ENCODE results near the gene MAMSTR.
A peak's percentile ranks its signal among the peaks of the same experiment; 100 is the strongest.
"Not testable (repeated sequence)": the region's sequence is repeated elsewhere in the genome, so short reads cannot be mapped to it uniquely, and the experiment has no call there.

The MAMSTR gene

GRCh38 chr19:48695743-48696352 is 23.7 kb downstream of the MAMSTR start, which contains the start of gene FUT2:
Gene FUT2, plus strand, starts transcription at chr19:48695971. Its CDS starts 6,986 bp downstream, at chr19:48702957.
- Mint-ChIP-seq H3K27ac (no peak within 1 kb of the TSS), H3K27me3 (ENCODE audit: low read depth, poor library complexity) (peaks cover 62% of the 10 kb centered on the region), H3K9me3 (peaks cover 7% of the 10 kb centered on the region), H3K4me3 (peak within 1 kb of the TSS; percentile 80), H3K4me1 (peaks cover 25% of the 10 kb centered on the region), H3K36me3 (ENCODE audit: low read depth) (peaks cover 13% of the 10 kb centered on the region)
- TF ChIP-seq CTCF (IDR thresholded peaks at IDR 0.05) = no peak
- DNase-seq = no peak

GRCh38 chr19:48693629-48694028 is 25.9 kb downstream of the MAMSTR start:
- H3K27ac Mint-ChIP-seq; H3K4me3 Mint-ChIP-seq; DNase-seq; H3K9me3 Mint-ChIP-seq; H3K36me3 Mint-ChIP-seq (ENCODE audit: low read depth): not testable (repeated sequence)
- Mint-ChIP-seq H3K27me3 (ENCODE audit: low read depth, poor library complexity) (peaks cover 54% of the 10 kb centered on the region), H3K4me1 (peaks cover 22% of the 10 kb centered on the region)

- DNase-seq = no peak
- H3K36me3 Mint-ChIP-seq (ENCODE audit: low read depth) = peaks cover 5% of the 10 kb centered on the region
- H3K4me1 Mint-ChIP-seq = peaks cover 13% of the 10 kb centered on the region
- H3K9me3 Mint-ChIP-seq = peaks cover under 1% of the 10 kb centered on the region
- no peak overlapping the region for H3K27ac Mint-ChIP-seq
- no peak overlapping the region for H3K4me3 Mint-ChIP-seq
- peaks cover 17% of the 10 kb centered on the region for H3K27me3 Mint-ChIP-seq (ENCODE audit: low read depth, poor library complexity)
- no peak for TF ChIP-seq CTCF (IDR thresholded peaks at IDR 0.05)
Observed at GRCh38 chr19:48689449-48689848, 30.1 kb downstream of the MAMSTR start.

- no peak for DNase-seq
- Mint-ChIP-seq H3K4me1 (peaks cover 9% of the 10 kb centered on the region), H3K27ac (no peak overlapping the region), H3K9me3 (no peaks in the 10 kb centered on the region), H3K27me3 (ENCODE audit: low read depth, poor library complexity) (peaks cover 5% of the 10 kb centered on the region), H3K36me3 (ENCODE audit: low read depth) (no peaks in the 10 kb centered on the region), H3K4me3 (no peak overlapping the region)
- no peak for TF ChIP-seq CTCF (IDR thresholded peaks at IDR 0.05)
Observed at GRCh38 chr19:48687776-48688175, 31.7 kb downstream of the MAMSTR start.

- not testable (repeated sequence) for H3K4me3 Mint-ChIP-seq; DNase-seq; H3K27me3 Mint-ChIP-seq (ENCODE audit: low read depth, poor library complexity); H3K27ac Mint-ChIP-seq; H3K4me1 Mint-ChIP-seq; H3K36me3 Mint-ChIP-seq (ENCODE audit: low read depth); H3K9me3 Mint-ChIP-seq
Observed at GRCh38 chr19:48686637-48687036, 32.9 kb downstream of the MAMSTR start.

GRCh38 chr19:48686088-48686487 is 33.4 kb downstream of the MAMSTR start:
- no peak for TF ChIP-seq CTCF (IDR thresholded peaks at IDR 0.05)
- H3K9me3 Mint-ChIP-seq = no peaks in the 10 kb centered on the region
- H3K4me1 Mint-ChIP-seq = peaks cover 9% of the 10 kb centered on the region
- H3K27me3 Mint-ChIP-seq (ENCODE audit: low read depth, poor library complexity) = peaks cover 9% of the 10 kb centered on the region
- H3K27ac Mint-ChIP-seq = no peak overlapping the region
- no peak for DNase-seq
- H3K36me3 Mint-ChIP-seq (ENCODE audit: low read depth) = no peaks in the 10 kb centered on the region
- H3K4me3 Mint-ChIP-seq = no peak overlapping the region

GRCh38 chr19:48685583-48685982 is 33.9 kb downstream of the MAMSTR start:
- Mint-ChIP-seq H3K27me3 (ENCODE audit: low read depth, poor library complexity) (peaks cover 9% of the 10 kb centered on the region), H3K36me3 (ENCODE audit: low read depth) (no peaks in the 10 kb centered on the region), H3K4me3 (no peak overlapping the region), H3K9me3 (no peaks in the 10 kb centered on the region), H3K27ac (no peak overlapping the region), H3K4me1 (peaks cover 9% of the 10 kb centered on the region)
- DNase-seq = no peak
- no peak for TF ChIP-seq CTCF (IDR thresholded peaks at IDR 0.05)

All from nephron progenitor cell (in vitro differentiated cells).